ES-I3 (cell line): ENCODE results near the gene RIPOR3.

Experiments used
- H3K36me3 ChIP-seq: 2 replicates; pipeline ENCODE4 v1.6.1; 2013; ENCODE audit warnings: mild to moderate bottlenecking, low read length, control low read depth, moderate library complexity; ENCODE audit not compliant: insufficient read depth
- H3K4me1 ChIP-seq: 2 replicates; pipeline ENCODE4 v1.6.1; 2013; ENCODE audit warnings: mild to moderate bottlenecking, control low read depth, low read length; ENCODE audit not compliant: insufficient read depth
- H3K9ac ChIP-seq: 2 replicates; pipeline ENCODE4 v1.6.1; 2013; ENCODE audit warnings: low read depth, mild to moderate bottlenecking, low read length, moderate library complexity
- H3K9me3 ChIP-seq: 2 replicates; pipeline ENCODE4 v1.6.1; 2013; ENCODE audit warnings: mild to moderate bottlenecking, low read length, moderate library complexity; ENCODE audit not compliant: control insufficient read depth, insufficient read depth

Gene RIPOR3

DNA sequence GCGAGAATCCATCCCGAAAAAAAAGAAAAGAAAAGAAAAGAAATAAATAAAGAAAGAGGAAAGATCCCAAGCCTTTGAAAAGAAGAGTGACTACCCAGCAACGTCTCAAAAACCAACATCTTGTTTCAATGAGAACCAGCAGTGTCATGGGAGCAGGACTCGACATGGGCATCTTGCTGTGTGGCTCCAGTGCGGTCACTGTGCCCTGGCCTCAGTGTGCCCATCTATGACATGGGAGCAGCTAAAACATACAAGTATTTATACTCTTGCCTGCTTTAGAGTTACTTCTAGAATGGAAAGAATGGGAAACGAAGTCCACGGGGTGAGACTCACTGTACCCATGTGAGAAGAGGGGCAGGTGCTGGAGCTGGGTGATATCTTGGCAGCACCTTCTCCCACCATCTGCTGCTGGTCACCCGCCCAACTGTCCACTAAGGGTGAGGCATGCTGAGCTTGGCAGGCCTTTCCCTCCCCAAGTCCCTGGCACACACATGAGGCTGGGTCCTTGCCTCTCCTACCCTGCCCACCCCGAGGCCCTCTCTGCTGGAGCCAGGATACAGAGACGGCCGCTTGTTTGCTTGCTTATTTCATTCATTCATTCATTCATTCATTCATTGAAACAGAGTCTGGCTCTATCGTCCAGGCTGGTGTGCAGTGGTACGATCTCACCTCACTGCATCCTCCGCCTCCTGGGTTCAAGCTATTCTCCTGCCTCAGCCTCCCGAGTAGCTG lies 77.7 kb downstream of the RIPOR3 start:
- Histone ChIP-seq H3K9me3 (no peaks in the 10 kb centered on the region), H3K4me1 (peaks cover 5% of the 10 kb centered on the region; the same call in 1 of the 2 replicates), H3K9ac (no peak overlapping the region), H3K36me3 (no peaks in the 10 kb centered on the region)

- no peaks in the 10 kb centered on the region for H3K36me3 ChIP-seq
- H3K4me1 ChIP-seq = peaks cover 5% of the 10 kb centered on the region; the same call in 1 of the 2 replicates
- H3K9ac ChIP-seq = no peak overlapping the region
- H3K9me3 ChIP-seq = no peaks in the 10 kb centered on the region
Measured at GRCh38 chr20:50611128-50611810, 80.1 kb downstream of the RIPOR3 start.

DNA sequence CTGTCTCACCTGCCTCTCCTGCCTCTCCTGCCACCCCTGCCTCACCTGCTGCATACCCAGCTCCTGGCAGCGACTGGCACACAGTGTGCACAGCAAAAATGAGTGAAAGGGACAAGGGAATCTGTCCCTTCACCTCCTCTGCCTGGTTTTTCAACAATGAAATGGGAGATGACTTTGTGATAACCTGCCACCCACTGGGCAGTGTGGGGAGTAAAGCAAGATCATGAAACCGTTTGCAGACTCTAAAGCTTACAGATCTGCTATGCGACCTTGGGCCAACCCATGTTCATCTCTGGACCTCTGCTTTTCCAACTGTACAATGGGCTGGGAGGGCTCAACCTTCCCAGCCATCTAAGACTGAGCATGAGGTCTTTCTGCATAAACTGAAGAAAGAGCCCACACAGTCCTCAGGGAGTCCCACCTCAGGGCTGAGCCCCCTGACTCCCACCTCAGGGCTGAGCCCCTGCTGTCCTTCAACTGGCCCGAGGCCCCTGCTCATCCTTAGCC lies 81.1 kb downstream of the RIPOR3 start:
- no peaks in the 10 kb centered on the region for H3K36me3 ChIP-seq
- peaks cover 5% of the 10 kb centered on the region; the same call in 1 of the 2 replicates for H3K4me1 ChIP-seq
- H3K9ac ChIP-seq = no peak overlapping the region
- H3K9me3 ChIP-seq = no peaks in the 10 kb centered on the region

- Histone ChIP-seq H3K9me3 (no peaks in the 10 kb centered on the region), H3K4me1 (peaks cover 5% of the 10 kb centered on the region; the same call in 1 of the 2 replicates), H3K9ac (no peak overlapping the region), H3K36me3 (no peaks in the 10 kb centered on the region)
Measured at GRCh38 chr20:50609438-50609989, 81.8 kb downstream of the RIPOR3 start.

GRCh38 chr20:50608750-50609104 lies 82.6 kb downstream of the RIPOR3 start:
- no peak overlapping the region for H3K9ac ChIP-seq
- H3K4me1 ChIP-seq = peaks cover 5% of the 10 kb centered on the region; the same call in 1 of the 2 replicates
- H3K36me3 ChIP-seq = no peaks in the 10 kb centered on the region
- H3K9me3 ChIP-seq = no peaks in the 10 kb centered on the region

DNA sequence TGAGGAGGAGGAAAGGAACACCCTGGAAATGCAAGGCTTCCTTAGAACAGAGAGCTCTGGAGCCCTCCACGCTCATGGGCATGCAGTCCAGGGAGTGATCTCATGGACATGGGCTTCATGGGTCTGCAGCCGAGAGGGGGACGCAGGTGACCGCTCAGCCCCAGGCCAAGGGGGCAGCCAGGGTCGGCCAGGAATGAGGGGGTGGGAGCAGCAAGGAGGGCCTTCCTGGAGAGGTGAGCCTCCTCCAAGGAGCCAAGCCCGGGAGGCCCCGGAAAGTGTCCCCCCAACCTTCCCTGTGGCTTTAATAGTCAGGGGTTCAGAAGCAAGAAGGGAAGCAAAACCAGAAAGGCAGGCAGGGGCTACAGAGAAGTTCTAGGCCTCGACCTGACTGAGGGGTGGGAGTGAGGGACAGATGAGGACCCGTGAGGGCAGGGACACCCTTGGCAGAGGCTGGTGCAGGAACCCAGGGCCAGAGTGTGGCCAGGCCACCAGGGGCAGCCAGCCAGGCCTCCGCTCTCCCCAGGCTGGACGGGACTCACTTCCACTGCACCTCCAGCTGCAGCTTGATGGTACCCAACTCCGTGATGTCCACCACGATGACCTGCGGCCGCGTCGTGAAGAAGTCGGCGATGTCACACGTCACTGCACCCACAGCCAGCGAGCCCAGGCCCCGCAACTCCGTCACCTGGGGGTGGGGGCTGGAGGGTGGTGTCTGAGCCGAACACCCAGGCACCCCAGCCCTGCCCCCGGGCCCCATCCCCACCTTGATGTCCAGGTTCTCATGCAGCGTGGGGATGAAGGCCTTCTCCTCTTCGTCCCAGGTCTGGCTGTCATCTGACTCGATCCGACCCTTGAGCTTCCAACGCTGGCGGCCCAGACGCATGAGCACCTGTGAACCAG lies 83.2 kb downstream of the RIPOR3 start:
- Histone ChIP-seq H3K9ac (no peak overlapping the region), H3K36me3 (no peaks in the 10 kb centered on the region), H3K4me1 (peaks cover 5% of the 10 kb centered on the region; the same call in 1 of the 2 replicates), H3K9me3 (no peaks in the 10 kb centered on the region)

GRCh38 chr20:50607436-50607835 lies 83.9 kb downstream of the RIPOR3 start:
- Histone ChIP-seq H3K4me1 (peaks cover 5% of the 10 kb centered on the region; the same call in 1 of the 2 replicates), H3K9ac (no peak overlapping the region), H3K36me3 (no peaks in the 10 kb centered on the region), H3K9me3 (no peaks in the 10 kb centered on the region)

DNA sequence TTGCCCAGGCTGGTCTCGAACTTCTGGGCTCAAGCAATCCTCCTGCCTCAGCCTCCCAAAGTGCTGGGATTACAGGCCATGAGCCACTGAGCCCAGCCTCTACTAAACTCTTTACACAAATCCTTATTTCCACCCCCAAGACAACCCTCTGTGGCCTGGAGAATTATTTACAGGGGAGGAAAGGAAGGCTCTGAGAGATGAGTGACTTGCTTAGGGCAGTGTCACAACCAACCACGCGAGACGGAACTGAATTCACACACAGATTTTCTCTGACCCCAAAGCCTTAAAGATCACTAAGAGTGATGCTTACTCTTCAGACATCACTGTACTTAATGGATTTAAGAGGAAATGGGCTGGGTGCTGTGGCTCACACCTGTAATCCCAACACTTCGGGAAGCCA lies 86.2 kb downstream of the RIPOR3 start:
- H3K9me3 ChIP-seq = no peaks in the 10 kb centered on the region
- no peaks in the 10 kb centered on the region for H3K4me1 ChIP-seq
- H3K9ac ChIP-seq = no peak overlapping the region
- no peaks in the 10 kb centered on the region for H3K36me3 ChIP-seq

- Histone ChIP-seq H3K36me3 (no peaks in the 10 kb centered on the region), H3K9ac (no peak overlapping the region), H3K9me3 (no peaks in the 10 kb centered on the region)
Measured at GRCh38 chr20:50604451-50604850, 86.9 kb downstream of the RIPOR3 start.

DNA sequence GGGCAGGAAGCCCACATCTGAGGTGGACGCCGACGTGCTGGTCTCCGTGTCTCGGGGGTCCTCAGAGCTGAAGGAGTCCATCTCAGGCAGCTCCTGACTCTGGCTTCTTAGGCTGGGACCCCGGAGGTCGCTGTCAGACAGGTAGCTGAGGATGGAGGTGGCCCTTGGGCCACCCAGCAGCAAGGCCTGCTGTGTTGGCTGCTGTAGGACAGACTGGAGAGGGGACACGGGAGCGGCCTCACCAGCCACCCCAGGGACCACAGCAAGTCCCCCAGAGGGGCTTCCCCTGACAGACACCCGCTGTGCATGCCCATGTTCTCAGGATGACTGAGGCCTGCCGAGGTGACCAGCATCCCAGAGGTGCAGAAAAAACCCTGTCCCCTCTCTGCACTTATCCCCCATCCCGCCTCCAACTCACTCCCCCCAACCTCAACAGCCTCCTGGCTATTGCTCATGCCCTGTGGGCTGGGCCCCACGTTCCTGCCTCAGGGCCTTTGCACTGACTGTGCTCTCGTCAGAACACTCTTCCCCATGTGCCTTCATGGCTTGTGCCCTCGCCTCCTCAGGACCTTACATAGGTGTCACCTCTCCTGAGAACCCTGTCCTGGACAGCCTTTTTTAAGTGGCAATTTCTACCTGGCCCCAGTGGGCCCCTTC lies 88.8 kb downstream of the RIPOR3 start:
- no peaks in the 10 kb centered on the region for H3K9me3 ChIP-seq
- no peak overlapping the region for H3K9ac ChIP-seq
- no peaks in the 10 kb centered on the region for H3K36me3 ChIP-seq
- no peaks in the 10 kb centered on the region for H3K4me1 ChIP-seq

More at GRCh38 chr20:50604451-50604850, 86.9 kb downstream of the RIPOR3 start:
- no peaks in the 10 kb centered on the region for H3K4me1 ChIP-seq

DNA sequence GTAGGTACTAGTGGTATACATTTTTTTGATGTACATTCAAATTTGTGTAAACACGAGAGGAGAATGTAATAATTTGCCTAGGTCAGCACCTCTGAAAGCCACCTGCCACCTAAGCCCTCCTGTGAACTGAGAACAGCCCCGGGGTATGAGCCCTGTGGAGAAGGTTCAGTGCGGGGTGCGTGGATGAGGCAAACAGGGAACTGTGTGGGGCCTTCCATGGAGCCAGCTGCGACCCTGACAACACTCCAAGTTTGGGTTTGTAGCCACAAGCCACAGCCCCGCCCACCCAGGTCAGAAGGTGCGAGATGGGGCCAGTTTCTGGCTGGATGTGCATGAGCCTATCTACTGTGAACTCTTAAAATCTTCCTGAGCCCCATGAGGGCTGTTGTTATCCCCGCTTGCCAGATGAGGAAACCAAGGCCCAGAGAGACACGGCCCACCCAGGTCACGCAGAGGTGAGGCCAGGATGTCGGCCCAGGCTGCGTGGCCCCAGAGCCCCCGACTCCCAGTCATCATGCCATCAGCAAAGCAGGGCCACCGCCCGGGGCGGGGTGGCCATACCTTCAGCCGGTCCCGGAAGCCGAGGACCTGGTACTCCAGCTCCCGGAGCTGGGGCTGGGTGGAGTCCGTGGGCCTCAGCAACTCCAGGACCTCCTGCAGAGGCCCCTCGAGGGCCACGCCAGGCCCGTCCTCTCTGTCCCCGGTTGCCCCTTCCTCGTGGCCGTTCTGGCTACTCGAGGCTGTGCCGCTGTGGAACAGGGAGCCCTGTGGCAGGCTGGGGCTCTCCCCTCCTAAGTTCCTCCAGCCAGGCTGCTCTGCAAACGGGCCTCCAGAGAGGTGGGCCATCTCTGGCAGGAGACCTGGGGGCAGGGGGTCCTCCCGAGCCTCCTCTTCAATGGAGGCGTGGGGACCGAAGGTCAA lies 89.6 kb downstream of the RIPOR3 start:
- H3K4me1 ChIP-seq = no peaks in the 10 kb centered on the region; the same call in 1 of the 2 replicates
- H3K9me3 ChIP-seq = no peaks in the 10 kb centered on the region
- H3K36me3 ChIP-seq = no peaks in the 10 kb centered on the region
- no peak overlapping the region for H3K9ac ChIP-seq

GRCh38 chr20:50600281-50600895 lies 91.0 kb downstream of the RIPOR3 start:
- Histone ChIP-seq H3K9me3 (no peaks in the 10 kb centered on the region), H3K9ac (no peak overlapping the region), H3K4me1 (peaks cover 13% of the 10 kb centered on the region; the same call in 1 of the 2 replicates), H3K36me3 (no peaks in the 10 kb centered on the region)
